GM23248 (cell line): ENCODE results near the gene TNNT2.

Experiments
- EZH2 ChIP-seq: fragments of 200-600 bp; sonication (generic); IDR thresholded peaks from 2 replicates; pipeline ENCODE4 v1.6.1; 2018; ENCODE audit warnings: antibody characterized with exemption, mild to moderate bottlenecking; ENCODE audit not compliant: insufficient read depth, poor library complexity, severe bottlenecking
- EZH2phosphoT487 ChIP-seq: fragments of 200-600 bp; sonication (generic); IDR thresholded peaks from 2 replicates; pipeline ENCODE4 v1.6.1; 2018; ENCODE audit warnings: antibody characterized with exemption, moderate library complexity, mild to moderate bottlenecking, low read depth; ENCODE audit not compliant: insufficient read depth

- TF ChIP-seq EZH2phosphoT487 (no peak), EZH2 (no peak)
Observed at GRCh38 chr1:201329286-201329685, 48.2 kb downstream of the TNNT2 start.
